Cardiac fibroblast (primary cell): ENCODE measurements around the gene ADCY1.

Source experiments
- DNase-seq, 2 donors: peaks; one replicate each; pipeline versions ENCODE4 v3.0.0 to v3.0.0-alpha.2; 2010; ENCODE audit warnings: low read depth in 2 of 2
- H3K4me3 ChIP-seq, 2 donors: replicated peaks in 1 of 2; 1 replicate in 1 of 2; 2 replicates in 1 of 2; pipeline ENCODE4 v1.5.1; 2011; ENCODE audit warnings: low read depth in 2 of 2, low read length in 2 of 2, mild to moderate bottlenecking in 2 of 2, moderate library complexity in 1 of 2
- CTCF ChIP-seq: IDR thresholded peaks from one replicate; pipeline ENCODE4 v1.5.1; 2011; ENCODE audit warnings: low read depth, mild to moderate bottlenecking, low read length, inconsistent platforms

ADCY1 gene

DNA sequence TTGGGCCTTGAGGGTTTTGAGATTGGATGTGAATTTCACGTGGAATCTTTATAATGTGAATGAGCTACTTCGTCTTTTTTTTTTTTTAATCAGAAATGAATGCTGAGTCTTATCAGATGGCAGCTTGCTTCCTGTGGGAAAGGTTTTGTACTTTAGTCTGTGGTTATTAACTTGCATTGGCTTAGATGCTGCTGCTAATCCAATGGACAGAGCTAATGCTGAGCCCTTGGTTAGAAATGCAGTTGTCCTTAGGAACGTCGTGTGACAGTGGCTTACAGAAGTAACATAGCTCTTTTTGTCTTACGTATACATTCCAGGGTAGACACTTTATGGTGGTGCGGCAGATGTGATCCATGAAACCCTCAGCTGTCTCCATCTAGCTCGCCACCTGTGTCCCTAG, 32.8 kb downstream of the ADCY1 start:
- no peak overlapping the region for H3K4me3 ChIP-seq
- no peak for TF ChIP-seq CTCF
- DNase-seq = no peak

DNA sequence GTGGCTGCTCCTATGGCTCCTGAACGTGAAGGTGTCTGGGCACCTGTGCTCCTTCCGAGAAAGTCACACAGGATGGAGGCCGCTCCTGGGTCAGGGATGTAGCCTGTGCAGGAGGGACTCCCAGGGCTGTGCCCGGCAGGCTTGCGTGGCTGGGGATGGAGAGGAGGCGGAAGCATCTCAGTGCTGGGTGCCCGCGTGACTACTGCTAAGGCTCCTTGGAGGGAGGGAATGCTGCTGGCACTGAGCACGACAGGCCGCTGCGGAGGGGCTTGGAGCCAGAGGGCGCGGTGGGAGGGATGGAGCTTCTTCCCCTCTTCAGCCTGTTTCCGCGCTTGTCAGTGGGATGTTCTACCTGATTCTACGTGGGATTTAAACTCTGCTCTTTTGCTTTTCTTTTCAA, 35.0 kb downstream of the ADCY1 start:
- no peak for DNase-seq
- TF ChIP-seq CTCF = no peak

GRCh38 chr7:45610019-45610418, 35.9 kb downstream of the ADCY1 start:
- DNase-seq = no peak
- H3K4me3 ChIP-seq = no peak overlapping the region
- TF ChIP-seq CTCF = no peak

More for the DNA sequence above, 35.0 kb downstream of the ADCY1 start:
- H3K4me3 ChIP-seq = no peak overlapping the region

- TF ChIP-seq CTCF = no peak
- no peak overlapping the region for H3K4me3 ChIP-seq
- DNase-seq = no peak
Observed at GRCh38 chr7:45610660-45611299, 36.6 kb downstream of the ADCY1 start.

DNA sequence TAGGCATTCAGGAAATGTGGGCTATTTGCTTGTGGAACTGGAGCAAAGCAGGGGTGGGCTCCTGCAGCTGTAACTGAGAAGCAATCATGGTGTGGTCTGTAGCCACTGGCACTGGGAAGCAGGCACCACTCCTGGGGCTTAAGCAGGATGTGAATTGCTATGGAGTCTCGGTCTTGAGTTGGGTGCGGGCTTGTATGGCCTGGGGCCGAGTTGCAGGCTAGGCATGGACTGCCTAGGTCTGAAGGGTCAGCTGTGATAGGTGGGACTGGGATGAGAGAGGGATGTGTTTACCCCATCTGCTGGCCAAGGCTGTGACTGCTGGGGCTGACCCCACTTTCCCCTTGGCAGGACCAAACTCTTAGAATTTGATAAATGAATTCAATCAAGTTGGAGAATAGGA, 43.0 kb downstream of the ADCY1 start:
- DNase-seq = no peak
- no peak for TF ChIP-seq CTCF
- no peak overlapping the region for H3K4me3 ChIP-seq

GRCh38 chr7:45622058-45622457, 47.9 kb downstream of the ADCY1 start:
- no peak for TF ChIP-seq CTCF
- H3K4me3 ChIP-seq = no peak overlapping the region
- no peak for DNase-seq

- DNase-seq = no peak
- no peak for TF ChIP-seq CTCF
- H3K4me3 ChIP-seq = no peak overlapping the region
Observed at GRCh38 chr7:45623157-45623556, 49.0 kb downstream of the ADCY1 start.
